Panc1 (cell line): Measurements from ENCODE around the gene ATP2B2.

Experiments used
- CTCF ChIP-seq: fragments of 450-650 bp; IDR thresholded peaks from 2 replicates; pipeline ENCODE4 v1.5.1; 2017; ENCODE audit warnings: mild to moderate bottlenecking
- POLR2AphosphoS5 ChIP-seq: IDR thresholded peaks from 2 replicates; pipeline ENCODE4 v1.6.1; 2012; ENCODE audit warnings: mild to moderate bottlenecking, low read depth, low read length, moderate library complexity

GRCh38 chr3:10505050-10505790, at the start of gene ATP2B2:
- TF ChIP-seq CTCF (no peak), POLR2AphosphoS5 (no peak)
